HEK293 (cell line): ENCODE measurements around the gene SLC29A3.
A peak's percentile ranks its signal among the peaks of the same experiment; 100 is the strongest.

ENCODE experiments used
- FEZF1 ChIP-seq: fragments of 450-650 bp; formaldehyde crosslinking; IDR thresholded peaks from 2 replicates; pipeline ENCODE4 v1.5.1; 2016; ENCODE audit warnings: missing biosample characterization, missing genetic modification characterization
- HIC1 ChIP-seq: fragments of 450-650 bp; formaldehyde crosslinking; IDR thresholded peaks from 2 replicates; pipeline ENCODE4 v1.5.1; 2016; ENCODE audit warnings: missing biosample characterization, missing genetic modification characterization
- KLF10 ChIP-seq: fragments of 450-650 bp; IDR thresholded peaks from 2 replicates; pipeline ENCODE4 v1.5.1; 2018; ENCODE audit warnings: missing biosample characterization, mild to moderate bottlenecking, missing genetic modification characterization
- SP2 ChIP-seq: fragments of 450-650 bp; formaldehyde crosslinking; IDR thresholded peaks from 2 replicates; pipeline ENCODE4 v1.5.1; 2016; ENCODE audit warnings: missing biosample characterization, missing genetic modification characterization
- YY1 ChIP-seq: fragments of 450-650 bp; formaldehyde crosslinking; IDR thresholded peaks from 2 replicates; pipeline ENCODE4 v1.5.1; 2018; ENCODE audit warnings: missing biosample characterization, missing genetic modification characterization
- YY2 ChIP-seq: fragments of 450-650 bp; formaldehyde crosslinking; IDR thresholded peaks from 2 replicates; pipeline ENCODE4 v1.5.1; 2016; ENCODE audit warnings: missing biosample characterization, missing genetic modification characterization
- ZBTB10 ChIP-seq: fragments of 450-650 bp; formaldehyde crosslinking; IDR thresholded peaks from 2 replicates; pipeline ENCODE4 v1.5.1; 2016; ENCODE audit warnings: missing biosample characterization, missing genetic modification characterization
- ZBTB17 ChIP-seq: fragments of 450-650 bp; formaldehyde crosslinking; IDR thresholded peaks from 2 replicates; pipeline ENCODE4 v1.5.1; 2016; ENCODE audit warnings: missing biosample characterization, missing genetic modification characterization
- ZFP37 ChIP-seq: fragments of 450-650 bp; formaldehyde crosslinking; IDR thresholded peaks from 2 replicates; pipeline ENCODE4 v1.5.1; 2016; ENCODE audit warnings: missing biosample characterization, missing genetic modification characterization
- ZNF112 ChIP-seq: fragments of 450-650 bp; formaldehyde crosslinking; IDR thresholded peaks from 2 replicates; pipeline ENCODE4 v1.5.0; 2017; ENCODE audit warnings: missing biosample characterization, missing genetic modification characterization
- ZNF121 ChIP-seq: fragments of 450-650 bp; formaldehyde crosslinking; IDR thresholded peaks from 2 replicates; pipeline ENCODE4 v1.5.1; 2016; ENCODE audit warnings: missing biosample characterization, missing genetic modification characterization
- ZNF169 ChIP-seq: fragments of 450-650 bp; formaldehyde crosslinking; IDR thresholded peaks from 2 replicates; pipeline ENCODE4 v1.5.1; 2016; ENCODE audit warnings: missing biosample characterization, missing genetic modification characterization
- ZNF302 ChIP-seq: fragments of 450-650 bp; formaldehyde crosslinking; IDR thresholded peaks from 2 replicates; pipeline ENCODE4 v1.5.1; 2016; ENCODE audit warnings: missing biosample characterization, missing genetic modification characterization, low read depth
- ZNF324 ChIP-seq: fragments of 450-650 bp; formaldehyde crosslinking; IDR thresholded peaks from 2 replicates; pipeline ENCODE4 v1.5.1; 2016; ENCODE audit warnings: missing biosample characterization, missing genetic modification characterization
- ZNF335 ChIP-seq: fragments of 450-650 bp; formaldehyde crosslinking; conservative IDR thresholded peaks from 2 replicates; pipeline ENCODE4 v1.5.1; 2016; ENCODE audit warnings: missing biosample characterization, missing genetic modification characterization
- ZNF350 ChIP-seq: fragments of 450-650 bp; formaldehyde crosslinking; IDR thresholded peaks from 2 replicates; pipeline ENCODE4 v1.5.0; 2017; ENCODE audit warnings: missing biosample characterization, mild to moderate bottlenecking, missing genetic modification characterization
- ZNF37A ChIP-seq: fragments of 450-650 bp; IDR thresholded peaks from 2 replicates; pipeline ENCODE4 v1.5.1; 2018; ENCODE audit warnings: missing biosample characterization, missing genetic modification characterization
- ZNF416 ChIP-seq: fragments of 450-650 bp; formaldehyde crosslinking; IDR thresholded peaks from 2 replicates; pipeline ENCODE4 v1.5.1; 2016; ENCODE audit warnings: missing biosample characterization, missing genetic modification characterization
- ZNF426 ChIP-seq: fragments of 450-650 bp; formaldehyde crosslinking; IDR thresholded peaks from 2 replicates; pipeline ENCODE4 v1.5.1; 2017; ENCODE audit warnings: missing biosample characterization, missing genetic modification characterization, mild to moderate bottlenecking, inconsistent platforms, moderate library complexity
- ZNF449 ChIP-seq: fragments of 450-650 bp; formaldehyde crosslinking; IDR thresholded peaks from 2 replicates; pipeline ENCODE4 v1.5.1; 2017; ENCODE audit warnings: missing biosample characterization, mild to moderate bottlenecking, missing genetic modification characterization, moderate library complexity
- ZNF488 ChIP-seq: fragments of 450-650 bp; formaldehyde crosslinking; IDR thresholded peaks from 2 replicates; pipeline ENCODE4 v1.5.1; 2016; ENCODE audit warnings: missing biosample characterization, missing genetic modification characterization
- ZNF514 ChIP-seq: fragments of 450-650 bp; formaldehyde crosslinking; IDR thresholded peaks from 2 replicates; pipeline ENCODE4 v1.5.1; 2016; ENCODE audit warnings: missing biosample characterization, missing genetic modification characterization
- ZNF544 ChIP-seq: fragments of 450-650 bp; formaldehyde crosslinking; IDR thresholded peaks from 2 replicates; pipeline ENCODE4 v1.5.0; 2017; ENCODE audit warnings: missing biosample characterization, missing genetic modification characterization
- ZNF561 ChIP-seq: fragments of 450-650 bp; IDR thresholded peaks from 2 replicates; pipeline ENCODE4 v1.5.1; 2018; ENCODE audit warnings: missing biosample characterization, missing genetic modification characterization, borderline replicate concordance
- ZNF571 ChIP-seq: fragments of 450-650 bp; formaldehyde crosslinking; IDR thresholded peaks from 2 replicates; pipeline ENCODE4 v1.5.0; 2017; ENCODE audit warnings: missing biosample characterization, missing genetic modification characterization
- ZNF585B ChIP-seq: fragments of 450-650 bp; formaldehyde crosslinking; IDR thresholded peaks from 2 replicates; pipeline ENCODE4 v1.5.1; 2016; ENCODE audit warnings: missing biosample characterization, missing genetic modification characterization
- ZNF626 ChIP-seq: fragments of 450-650 bp; sonication (Bioruptor Pico); formaldehyde crosslinking; IDR thresholded peaks from 2 replicates; pipeline ENCODE4 v1.5.1; 2018; ENCODE audit warnings: missing biosample characterization, missing genetic modification characterization, inconsistent platforms
- ZNF639 ChIP-seq: fragments of 450-650 bp; formaldehyde crosslinking; IDR thresholded peaks from 2 replicates; pipeline ENCODE4 v1.5.1; 2016; ENCODE audit warnings: missing biosample characterization, missing genetic modification characterization
- ZNF654 ChIP-seq: fragments of 450-650 bp; formaldehyde crosslinking; IDR thresholded peaks from 2 replicates; pipeline ENCODE4 v1.5.1; 2016; ENCODE audit warnings: low read depth, missing biosample characterization, missing genetic modification characterization
- ZNF791 ChIP-seq: fragments of 450-650 bp; formaldehyde crosslinking; IDR thresholded peaks from 2 replicates; pipeline ENCODE4 v1.5.1; 2016; ENCODE audit warnings: missing biosample characterization, missing genetic modification characterization
- ZSCAN23 ChIP-seq: fragments of 450-650 bp; formaldehyde crosslinking; IDR thresholded peaks from 2 replicates; pipeline ENCODE4 v1.5.1; 2016; ENCODE audit warnings: missing biosample characterization, missing genetic modification characterization
- ZSCAN5A ChIP-seq: fragments of 450-650 bp; formaldehyde crosslinking; IDR thresholded peaks from 2 replicates; pipeline ENCODE4 v1.5.1; 2016; ENCODE audit warnings: missing biosample characterization, missing genetic modification characterization
- ZXDB ChIP-seq: fragments of 450-650 bp; formaldehyde crosslinking; IDR thresholded peaks from 2 replicates; pipeline ENCODE4 v1.5.1; 2016; ENCODE audit warnings: missing biosample characterization, missing genetic modification characterization

SLC29A3 gene

GRCh38 chr10:71396084-71396710 lies 77.1 kb downstream of the SLC29A3 start (continued):
- TF ChIP-seq ZSCAN5A (tag by site-specific recombination): 0 out of 2 replicates have a peak, but pooled peaks have one; percentile 24
- TF ChIP-seq YY1 (tag by site-specific recombination): peak; percentile 39; the same call in 1 of the 2 replicates
- no peak for TF ChIP-seq ZNF302
- TF ChIP-seq ZNF350 (tag by site-specific recombination): no peak
- TF ChIP-seq YY2: no peak
- no peak for TF ChIP-seq ZNF488
- no peak for TF ChIP-seq ZNF37A (tag by site-specific recombination)
- no peak for TF ChIP-seq ZNF791 (tag by site-specific recombination)
- no peak for TF ChIP-seq ZNF571 (tag by site-specific recombination)
- no peak for TF ChIP-seq ZXDB (tag by site-specific recombination)
- no peak for TF ChIP-seq ZNF514 (tag by site-specific recombination)
- no peak for TF ChIP-seq ZBTB17 (tag by site-specific recombination)
- no peak for TF ChIP-seq SP2
- no peak for TF ChIP-seq ZNF426 (tag by site-specific recombination)
- no peak; the same call in 1 of the 2 replicates for TF ChIP-seq ZNF561 (tag by site-specific recombination)
- TF ChIP-seq ZNF449 (tag by site-specific recombination): peak; percentile 55
- no peak for TF ChIP-seq ZNF639
- TF ChIP-seq ZSCAN23 (tag by site-specific recombination): no peak
- no peak for TF ChIP-seq ZNF169 (tag by site-specific recombination)
- no peak for TF ChIP-seq FEZF1
- TF ChIP-seq ZNF585B: no peak
- peak; percentile 90 for TF ChIP-seq ZNF335 (tag by site-specific recombination)
- peak; percentile 41 for TF ChIP-seq ZNF654 (tag by site-specific recombination)
- no peak for TF ChIP-seq ZNF544 (tag by site-specific recombination)
- TF ChIP-seq ZFP37 (tag by site-specific recombination): no peak
- TF ChIP-seq ZNF121 (tag by site-specific recombination): no peak
- TF ChIP-seq ZNF112 (tag by site-specific recombination): no peak
- no peak for TF ChIP-seq ZNF324 (tag by site-specific recombination)
- no peak for TF ChIP-seq ZNF626 (tag by site-specific recombination)
- no peak for TF ChIP-seq HIC1
- TF ChIP-seq ZBTB10 (tag by site-specific recombination): no peak
- TF ChIP-seq ZNF416 (tag by site-specific recombination): no peak
- peak; percentile 15; the same call in 1 of the 2 replicates for TF ChIP-seq KLF10 (tag by site-specific recombination)
